ENCODE data around the gene GALNT2.

The GALNT2 gene

GRCh38 chr1:230071316-230071715 lies 4.3 kb downstream of the GALNT2 start:
- DNase-seq (ENCODE audit: low spot score) = no peak

DNA sequence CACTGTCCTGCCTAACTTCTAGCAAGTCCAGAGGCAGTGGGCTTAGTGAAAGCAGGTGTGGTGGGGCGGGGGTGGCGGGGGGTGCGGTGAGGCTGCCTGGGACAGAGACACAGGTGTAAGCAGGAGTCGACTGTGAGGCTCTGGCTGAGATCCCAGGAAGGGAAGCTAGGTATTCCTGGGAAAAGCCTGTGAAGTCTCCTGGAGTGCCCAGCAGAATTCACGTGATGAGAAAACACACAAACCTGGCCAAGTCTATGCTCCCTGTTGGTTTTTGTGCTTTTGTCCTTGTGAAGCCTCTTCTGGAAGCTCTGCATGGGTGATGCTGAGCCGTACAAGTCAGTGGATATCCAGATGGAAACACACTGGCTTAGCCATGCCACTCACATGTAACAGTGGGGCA lies 5.3 kb downstream of the GALNT2 start:
- DNase-seq (ENCODE audit: low spot score) = no peak

- DNase-seq (ENCODE audit: low spot score) = no peak
These were observed 5.8 kb downstream of the GALNT2 start for GRCh38 chr1:230072866-230073265.

DNA sequence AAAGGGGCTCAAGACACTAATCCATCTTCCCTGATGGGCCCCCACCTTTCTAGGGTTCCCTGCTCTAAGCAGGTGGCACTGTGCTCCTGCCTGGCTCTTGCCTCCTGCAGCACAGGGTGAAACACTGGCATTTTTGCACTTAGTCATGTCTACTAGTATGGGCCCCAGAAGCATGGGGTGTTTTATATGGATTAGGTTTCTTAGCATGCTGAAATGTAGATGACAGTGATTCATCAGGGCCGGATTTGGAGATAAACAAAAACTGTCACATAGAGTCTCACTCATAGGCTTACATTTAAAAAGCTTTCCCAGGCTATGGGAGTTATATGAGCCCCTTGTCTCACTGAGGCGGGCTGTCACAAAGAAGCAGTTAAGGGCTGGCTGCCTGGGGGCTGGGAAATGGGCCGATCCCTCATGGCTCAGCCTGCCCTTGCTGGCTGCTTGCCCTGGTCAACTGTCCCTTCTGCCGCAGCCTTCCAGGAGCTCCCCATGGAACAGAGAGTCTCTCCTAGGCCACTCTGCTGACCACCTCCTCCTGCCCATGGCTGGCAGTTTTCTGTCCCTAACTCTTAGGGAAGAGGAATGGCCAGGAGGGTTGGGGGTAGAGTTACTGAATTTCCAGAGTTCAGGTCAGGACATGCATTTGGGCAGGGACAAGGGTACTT lies 6.5 kb downstream of the GALNT2 start:
- no peak for DNase-seq (ENCODE audit: low spot score)

- DNase-seq (ENCODE audit: low spot score) = no peak
These were observed 7.2 kb downstream of the GALNT2 start for GRCh38 chr1:230074270-230074669.

GRCh38 chr1:230074762-230075161 lies 7.7 kb downstream of the GALNT2 start:
- no peak for DNase-seq (ENCODE audit: low spot score)

DNA sequence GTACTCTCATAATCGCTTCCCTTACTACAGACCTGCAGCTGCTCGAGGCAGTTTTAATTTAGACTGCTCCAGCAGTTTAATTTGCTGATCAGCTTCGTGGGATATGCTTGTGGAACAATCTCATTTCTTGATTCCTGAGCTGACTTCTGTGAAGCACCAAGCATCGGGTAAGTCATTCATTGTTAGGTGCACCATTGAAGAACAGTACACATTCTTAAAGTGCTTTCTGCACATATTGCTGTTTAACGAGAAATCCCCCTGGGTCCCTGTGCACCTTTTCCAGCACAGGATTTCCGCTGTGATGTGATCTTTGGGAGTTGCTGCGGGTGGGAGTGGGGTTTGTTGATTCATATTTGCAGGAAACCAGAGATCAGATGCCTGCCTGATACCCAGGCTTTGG lies 9.1 kb downstream of the GALNT2 start:
- no peak for DNase-seq (ENCODE audit: low spot score)

DNA sequence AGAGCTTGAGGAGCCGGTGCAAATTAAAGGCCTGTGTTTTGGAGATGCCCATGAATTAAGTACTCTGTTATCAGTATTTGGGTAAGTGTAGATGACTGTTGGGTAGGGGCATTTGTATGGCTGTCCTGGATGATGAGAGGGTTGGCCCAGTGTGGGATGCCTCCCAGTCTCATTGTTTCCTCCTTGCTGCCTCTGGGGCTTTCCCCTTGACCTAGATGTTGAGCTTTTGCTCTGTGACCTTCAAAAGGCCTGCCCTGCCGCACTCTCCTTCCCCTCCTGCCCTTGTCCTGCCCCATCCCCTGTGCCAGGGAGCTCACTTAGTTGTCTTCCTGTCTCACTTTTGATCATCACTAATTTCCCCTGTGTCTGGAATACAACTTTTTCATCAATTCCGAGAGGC lies 10.0 kb downstream of the GALNT2 start:
- DNase-seq (ENCODE audit: low spot score) = no peak

DNA sequence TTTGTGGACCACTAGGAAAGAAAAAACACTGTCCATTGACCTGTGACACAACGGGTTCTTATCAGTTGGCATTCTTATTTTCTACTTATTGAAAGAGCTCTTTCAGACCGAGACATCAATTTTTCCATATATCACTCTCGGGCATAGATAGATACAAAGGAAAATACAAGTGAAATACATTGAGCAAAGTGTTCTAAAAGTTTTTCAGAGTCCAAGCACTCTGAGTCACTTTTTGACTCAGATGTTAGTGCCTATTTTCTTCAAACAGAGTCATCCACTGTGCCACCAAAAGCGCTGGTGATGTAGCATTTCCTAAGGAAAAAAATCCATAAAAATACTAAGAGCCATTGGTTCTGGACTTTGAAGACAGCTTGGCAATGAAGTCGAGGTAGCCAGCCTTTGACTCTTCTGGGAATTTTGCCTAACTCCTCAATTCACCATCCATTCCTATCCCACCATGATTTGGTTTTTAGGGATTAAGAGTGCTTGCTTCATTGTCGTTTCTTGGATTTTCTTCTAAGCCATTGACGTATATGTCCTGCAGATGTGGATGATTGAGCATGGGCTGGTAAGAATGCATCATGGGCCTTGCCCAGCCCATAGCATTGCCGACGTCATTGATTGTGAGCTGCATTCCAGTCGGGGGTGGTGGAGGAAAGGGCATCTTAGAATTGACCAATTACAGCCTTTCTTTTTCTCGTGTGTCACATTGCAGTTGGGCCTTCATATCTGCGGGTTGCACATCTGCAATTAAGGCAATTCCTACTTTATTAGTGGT lies 10.6 kb downstream of the GALNT2 start:
- DNase-seq (ENCODE audit: low spot score) = no peak

DNA sequence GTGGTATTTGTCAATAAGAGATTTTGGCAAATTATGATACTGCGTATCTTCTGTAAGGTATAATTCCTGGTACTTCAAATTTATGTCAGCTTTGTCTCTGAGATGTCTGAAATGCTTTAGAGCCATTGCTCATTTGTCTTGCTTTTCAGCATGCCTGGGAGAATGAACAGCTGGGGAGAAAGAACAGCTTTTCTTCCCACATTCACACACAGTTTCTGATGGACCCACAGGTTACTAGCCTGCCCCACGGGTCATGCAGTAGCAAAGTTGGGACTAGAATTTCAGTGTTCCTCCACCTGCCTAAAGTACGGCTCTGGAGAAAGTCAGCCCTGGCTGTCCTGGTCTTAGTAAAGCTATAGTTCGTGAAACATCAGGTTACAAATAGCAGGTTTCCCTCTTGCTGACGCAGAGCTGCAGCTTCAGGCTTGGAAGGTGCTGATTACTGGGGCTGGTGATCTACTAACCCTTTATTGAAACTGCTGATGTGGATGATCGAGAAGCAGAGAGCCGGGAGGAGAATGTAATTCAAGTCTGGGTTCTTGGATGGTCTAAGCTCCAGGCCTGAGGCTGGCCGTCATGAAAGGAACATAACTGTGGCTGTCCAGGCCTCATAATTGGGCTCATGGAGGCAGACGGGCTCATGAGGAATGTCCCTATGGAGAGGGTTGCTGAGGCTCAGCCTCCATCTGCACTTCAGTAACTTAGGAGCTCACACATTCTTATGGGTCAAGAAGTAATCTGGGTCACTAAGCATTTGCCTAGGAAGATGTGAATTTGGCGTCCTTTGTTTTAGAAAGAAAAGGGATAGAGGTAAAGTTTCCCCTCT lies 12.4 kb downstream of the GALNT2 start:
- DNase-seq (ENCODE audit: low spot score) = no peak

DNA sequence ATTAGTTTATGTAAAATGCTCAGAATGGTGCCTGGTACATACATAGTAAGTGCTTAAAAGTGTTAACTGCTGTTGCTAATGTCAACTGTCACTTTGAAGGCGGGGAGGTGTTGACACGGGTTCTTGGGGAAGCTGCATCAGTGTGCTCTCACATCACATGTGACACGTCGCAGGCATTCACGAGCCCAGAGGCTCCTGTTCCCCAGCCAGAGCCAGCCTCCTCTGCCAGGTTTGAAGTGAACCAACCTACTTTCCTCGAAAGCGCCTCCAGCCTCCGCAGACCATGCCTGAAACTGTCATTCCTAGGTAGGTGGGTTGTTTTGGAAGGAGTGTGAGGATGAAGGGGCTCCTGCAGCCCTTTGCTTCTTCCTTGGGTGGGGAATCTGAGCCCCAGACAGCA lies 13.8 kb downstream of the GALNT2 start:
- DNase-seq (ENCODE audit: low spot score) = no peak

DNA sequence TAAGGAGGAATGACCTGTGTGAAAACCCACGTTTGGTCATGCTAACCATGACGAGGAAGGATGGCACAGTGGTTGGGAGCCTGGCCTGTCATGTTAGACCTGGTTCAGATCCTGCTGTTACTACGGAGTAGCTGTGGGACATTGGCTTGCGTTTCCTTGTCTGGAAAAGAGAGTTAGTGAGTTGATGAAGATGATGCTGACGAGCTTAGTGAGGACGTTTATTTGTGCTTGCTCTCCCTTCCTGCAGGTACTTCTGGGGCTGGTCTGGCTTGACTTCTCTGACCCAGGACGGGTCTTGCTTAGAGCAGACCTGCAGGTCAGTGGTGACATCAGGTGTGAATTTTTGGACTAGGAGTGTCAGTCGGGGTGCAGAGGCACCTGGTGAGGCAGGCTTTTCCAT lies 14.7 kb downstream of the GALNT2 start:
- no peak for DNase-seq (ENCODE audit: low spot score)

DNA sequence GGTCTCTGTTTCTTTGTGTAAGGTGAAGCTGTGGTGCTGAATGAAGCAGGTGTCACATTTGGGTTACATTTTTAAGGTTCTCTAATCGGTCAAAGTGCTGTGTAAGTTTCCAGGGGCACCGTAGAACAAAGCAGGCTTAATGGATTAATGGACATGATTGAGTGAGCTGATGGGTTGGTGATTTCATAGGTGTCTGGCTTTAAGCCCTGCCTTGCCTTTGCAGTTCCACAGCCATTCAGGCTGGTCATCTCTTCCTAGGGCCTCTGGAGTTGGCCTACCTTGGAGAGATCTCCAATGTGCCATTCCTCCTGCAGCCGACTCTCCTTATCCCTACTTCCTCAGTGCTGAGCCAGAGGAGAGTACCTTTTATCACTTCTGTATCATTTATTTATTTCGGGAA lies 15.2 kb downstream of the GALNT2 start:
- no peak for DNase-seq (ENCODE audit: low spot score)

- DNase-seq (ENCODE audit: low spot score) = no peak
These were observed 16.0 kb downstream of the GALNT2 start for GRCh38 chr1:230083053-230083452.

DNA sequence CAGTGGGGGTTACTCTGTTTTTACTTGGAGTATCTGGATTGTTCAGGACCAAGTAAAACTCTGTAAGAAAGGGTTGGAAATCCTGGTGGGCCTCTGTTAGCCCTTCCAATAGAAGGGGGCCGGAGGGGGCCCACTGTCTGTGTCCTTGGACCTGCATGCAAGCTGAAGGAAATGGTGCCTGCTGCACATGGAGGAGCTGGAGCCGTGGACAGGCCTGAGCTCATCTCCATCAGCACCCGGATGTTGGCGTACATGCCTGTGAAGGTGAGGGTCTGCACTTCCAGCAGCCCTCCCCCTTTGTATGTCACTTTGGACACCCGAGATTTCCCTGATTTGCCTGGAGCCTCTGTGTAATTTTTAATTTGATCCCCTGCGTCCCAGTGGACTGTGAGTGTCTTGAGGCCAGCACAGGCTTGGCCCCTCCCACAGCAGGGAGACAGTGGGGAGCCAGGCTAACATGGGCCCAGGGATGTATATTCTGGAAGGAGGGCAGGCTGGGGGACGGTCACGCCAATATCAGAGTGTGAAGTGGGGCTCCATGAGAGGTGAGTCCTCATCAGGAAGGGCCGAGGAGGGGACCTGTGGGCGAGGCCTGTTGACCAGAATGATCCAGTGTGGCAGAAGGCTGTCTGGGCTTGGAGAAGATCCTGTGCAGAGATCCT lies 16.8 kb downstream of the GALNT2 start:
- peak; percentile 45 for DNase-seq (ENCODE audit: low spot score)

- DNase-seq (ENCODE audit: low spot score) = no peak
These were observed 17.6 kb downstream of the GALNT2 start for GRCh38 chr1:230084408-230085177.

DNA sequence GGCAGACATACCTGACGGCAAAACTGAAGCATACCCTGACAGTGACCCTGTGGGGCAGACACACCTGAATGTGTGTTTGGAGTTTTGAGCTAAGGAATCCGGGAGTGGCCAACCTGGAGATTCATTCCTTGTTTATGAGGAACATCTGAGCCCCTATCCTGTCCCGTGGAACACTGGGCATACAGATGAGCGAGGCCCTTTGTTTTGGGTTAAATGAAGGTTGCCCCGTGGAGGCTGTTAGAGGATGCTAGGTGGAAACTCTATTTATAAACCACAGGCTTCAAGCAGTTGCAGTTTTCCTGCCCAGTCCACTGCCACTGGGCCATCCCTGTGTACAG lies 18.1 kb downstream of the GALNT2 start:
- DNase-seq (ENCODE audit: low spot score) = no peak

DNA sequence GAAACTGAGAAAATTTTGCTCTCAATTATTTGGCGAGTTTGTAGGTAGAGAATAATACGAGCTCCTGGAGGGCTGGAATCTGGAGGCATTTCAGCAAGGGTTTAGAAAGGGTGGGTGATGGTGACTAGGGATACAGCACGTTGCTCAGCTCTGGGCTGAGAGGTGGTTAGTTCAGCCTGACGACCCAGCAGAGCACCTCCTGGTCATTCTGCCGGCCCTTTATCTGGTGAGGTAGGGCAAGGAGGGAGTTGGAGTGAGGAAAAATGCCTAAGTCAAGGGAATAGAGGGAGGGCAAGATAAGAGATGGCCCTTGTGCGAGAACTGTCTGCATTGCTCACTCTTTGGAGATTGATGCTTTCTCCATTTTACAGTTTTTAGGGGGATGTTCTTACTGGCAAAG lies 19.1 kb downstream of the GALNT2 start:
- no peak for DNase-seq (ENCODE audit: low spot score)

GRCh38 chr1:230087028-230087716 lies 20.1 kb downstream of the GALNT2 start:
- peak; percentile 96 for DNase-seq (ENCODE audit: low spot score)

DNA sequence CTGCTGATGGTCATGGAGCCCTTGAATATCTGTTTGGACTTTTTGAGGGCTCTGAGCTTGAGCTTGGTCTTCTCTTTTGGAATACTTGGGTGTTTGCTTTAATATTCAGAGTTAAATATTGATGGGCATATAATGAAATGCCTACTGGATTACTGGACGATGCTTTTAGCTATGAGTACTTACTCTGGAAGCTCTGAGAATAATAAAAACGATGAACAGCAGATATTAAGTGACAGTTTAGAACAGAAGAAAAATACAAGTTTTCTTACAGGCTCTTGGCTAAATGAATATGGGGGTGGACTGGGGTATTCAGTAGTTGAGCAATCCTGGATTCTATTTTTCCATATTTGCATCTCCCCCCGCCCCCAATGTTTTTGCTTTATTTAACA lies 20.7 kb downstream of the GALNT2 start:
- no peak for DNase-seq (ENCODE audit: low spot score)

Measured in SK-N-DZ (cell line).